COR-L47 (cell line): ENCODE measurements around the gene OLFM1.
"Not testable (repeated sequence)": the region's sequence is repeated elsewhere in the genome, so short reads cannot be mapped to it uniquely, and the experiment has no call there.

ENCODE experiments used
- DNase-seq: peaks from one replicate; lab custom pipeline; 2025; lab: John Stamatoyannopoulos, UW

OLFM1 gene

GRCh38 chr9:135155396-135155795 lies 67.9 kb downstream of the OLFM1 start:
- no peak for DNase-seq

- no peak for DNase-seq
Measured at GRCh38 chr9:135156525-135157510, 69.3 kb downstream of the OLFM1 start.

- DNase-seq, result no peak
Measured at GRCh38 chr9:135157856-135158563, 70.5 kb downstream of the OLFM1 start.

- no peak for DNase-seq
Measured at GRCh38 chr9:135158564-135158937, 71.1 kb downstream of the OLFM1 start.

GRCh38 chr9:135159801-135160200 lies 72.3 kb downstream of the OLFM1 start:
- no peak for DNase-seq

- no peak for DNase-seq
Measured at GRCh38 chr9:135160862-135161261, 73.4 kb downstream of the OLFM1 start.

GRCh38 chr9:135162599-135162998 lies 75.1 kb downstream of the OLFM1 start:
- not testable (repeated sequence) for DNase-seq

GRCh38 chr9:135163023-135163780 lies 75.7 kb downstream of the OLFM1 start:
- no peak for DNase-seq

GRCh38 chr9:135164036-135164435 lies 76.6 kb downstream of the OLFM1 start:
- DNase-seq, result no peak

- no peak for DNase-seq
Measured at GRCh38 chr9:135165003-135165711, 77.7 kb downstream of the OLFM1 start.

- DNase-seq, result no peak
Measured at GRCh38 chr9:135165756-135166519, 78.5 kb downstream of the OLFM1 start.

GRCh38 chr9:135166565-135166964 lies 79.1 kb downstream of the OLFM1 start:
- no peak for DNase-seq

GRCh38 chr9:135167356-135167755 lies 79.9 kb downstream of the OLFM1 start:
- DNase-seq, result no peak

- no peak for DNase-seq
Measured at GRCh38 chr9:135167849-135168655, 80.6 kb downstream of the OLFM1 start.

GRCh38 chr9:135169709-135170226 lies 82.3 kb downstream of the OLFM1 start:
- no peak for DNase-seq

GRCh38 chr9:135170535-135170934 lies 83.1 kb downstream of the OLFM1 start:
- no peak for DNase-seq
